Measurements from ENCODE around the gene S100A12. TPM values are rescaled to one million over a fixed set of nuclear protein-coding genes. Genes with fewer than 3 reads are reported as not detected.

S100A12 gene
- total RNA-seq, 1 donor from 2014 or later = not detected

DNA sequence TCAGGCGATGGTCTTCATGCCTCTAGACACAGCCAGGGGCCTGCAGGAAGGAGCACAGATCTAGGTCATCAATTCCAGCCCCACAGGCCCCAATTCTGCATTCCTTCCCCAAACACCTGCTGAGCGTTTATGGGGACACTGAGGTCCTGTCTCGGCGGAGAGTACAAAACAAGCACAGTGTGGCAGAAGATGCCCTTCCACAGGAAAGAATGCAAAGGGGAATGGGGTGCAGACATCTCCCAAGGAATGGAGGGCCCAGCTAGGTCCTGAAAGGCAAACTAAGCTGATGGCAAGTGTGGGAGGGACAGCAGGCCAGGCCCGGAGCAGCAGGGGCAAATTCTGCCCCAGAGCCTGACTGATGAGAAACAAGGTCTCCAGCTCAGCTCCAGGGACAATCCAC lies 19.0 kb upstream of the S100A12 start:
- H3K27ac Mint-ChIP-seq = no peak overlapping the region
- H3K4me1 Mint-ChIP-seq (ENCODE audit: low read depth) = no peaks in the 10 kb centered on the region
- no peaks in the 10 kb centered on the region for H3K9me3 Mint-ChIP-seq (ENCODE audit: low read depth)
- TF ChIP-seq, protein P1, sequence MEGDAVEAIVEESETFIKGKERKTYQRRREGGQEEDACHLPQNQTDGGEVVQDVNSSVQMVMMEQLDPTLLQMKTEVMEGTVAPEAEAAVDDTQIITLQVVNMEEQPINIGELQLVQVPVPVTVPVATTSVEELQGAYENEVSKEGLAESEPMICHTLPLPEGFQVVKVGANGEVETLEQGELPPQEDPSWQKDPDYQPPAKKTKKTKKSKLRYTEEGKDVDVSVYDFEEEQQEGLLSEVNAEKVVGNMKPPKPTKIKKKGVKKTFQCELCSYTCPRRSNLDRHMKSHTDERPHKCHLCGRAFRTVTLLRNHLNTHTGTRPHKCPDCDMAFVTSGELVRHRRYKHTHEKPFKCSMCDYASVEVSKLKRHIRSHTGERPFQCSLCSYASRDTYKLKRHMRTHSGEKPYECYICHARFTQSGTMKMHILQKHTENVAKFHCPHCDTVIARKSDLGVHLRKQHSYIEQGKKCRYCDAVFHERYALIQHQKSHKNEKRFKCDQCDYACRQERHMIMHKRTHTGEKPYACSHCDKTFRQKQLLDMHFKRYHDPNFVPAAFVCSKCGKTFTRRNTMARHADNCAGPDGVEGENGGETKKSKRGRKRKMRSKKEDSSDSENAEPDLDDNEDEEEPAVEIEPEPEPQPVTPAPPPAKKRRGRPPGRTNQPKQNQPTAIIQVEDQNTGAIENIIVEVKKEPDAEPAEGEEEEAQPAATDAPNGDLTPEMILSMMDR (IDR thresholded peaks at IDR 0.05; ENCODE audit: unreplicated experiment) = no peak
- DNase-seq (ENCODE audit: low spot score, unreplicated experiment) = no peak
- H3K27me3 Mint-ChIP-seq = peaks cover 39% of the 10 kb centered on the region
- no peak overlapping the region for H3K4me3 Mint-ChIP-seq (ENCODE audit: low read depth)
- no peaks in the 10 kb centered on the region for H3K36me3 Mint-ChIP-seq (ENCODE audit: insufficient read depth)

DNA sequence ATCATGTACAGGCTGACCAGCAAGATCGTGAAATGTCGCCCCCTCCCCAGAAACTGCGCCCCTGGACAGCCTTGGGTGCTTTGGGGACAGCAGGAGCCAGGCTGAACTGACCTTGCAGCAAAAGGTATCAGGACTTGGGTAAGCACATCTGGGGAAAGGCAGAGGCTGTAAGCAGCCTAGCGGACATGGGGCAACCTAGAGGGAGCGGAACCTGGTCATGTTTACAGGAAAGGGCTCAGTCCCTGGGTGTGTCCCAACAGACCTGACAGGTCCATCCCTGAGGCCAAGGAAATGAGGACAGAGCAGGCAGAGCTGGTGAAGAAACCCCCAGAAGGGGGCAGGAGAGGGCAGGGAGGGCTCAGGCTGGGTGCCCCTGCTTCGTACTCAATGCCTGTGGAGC lies 18.5 kb upstream of the S100A12 start:
- no peak for DNase-seq (ENCODE audit: low spot score, unreplicated experiment)
- Mint-ChIP-seq H3K27me3 (peaks cover 42% of the 10 kb centered on the region), H3K4me3 (ENCODE audit: low read depth) (no peak overlapping the region), H3K36me3 (ENCODE audit: insufficient read depth) (no peaks in the 10 kb centered on the region), H3K4me1 (ENCODE audit: low read depth) (no peaks in the 10 kb centered on the region), H3K27ac (no peak overlapping the region), H3K9me3 (ENCODE audit: low read depth) (no peaks in the 10 kb centered on the region)
- TF ChIP-seq, protein P1 (IDR thresholded peaks at IDR 0.05; ENCODE audit: unreplicated experiment) = peak; percentile 18

DNA sequence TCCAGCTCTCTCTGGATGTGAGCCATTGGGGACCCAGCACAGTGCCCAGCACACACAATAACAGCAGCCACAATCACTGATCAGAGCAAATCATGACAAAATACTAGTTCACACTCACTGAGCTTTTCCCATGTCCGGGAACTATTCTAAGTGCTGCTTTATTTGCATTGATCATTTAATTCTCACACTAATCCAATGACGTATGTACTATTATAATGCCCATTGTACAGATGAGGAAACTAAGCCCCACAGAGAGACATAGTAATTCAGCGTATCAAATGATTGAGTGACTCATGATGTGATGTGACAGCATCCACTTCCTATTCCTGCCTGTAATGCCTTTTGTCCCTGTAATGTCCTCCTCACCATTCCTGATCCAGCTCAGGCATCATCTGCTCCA lies 17.4 kb upstream of the S100A12 start:
- no peak overlapping the region for H3K4me3 Mint-ChIP-seq (ENCODE audit: low read depth)
- H3K9me3 Mint-ChIP-seq (ENCODE audit: low read depth) = no peaks in the 10 kb centered on the region
- H3K27ac Mint-ChIP-seq = no peak overlapping the region
- TF ChIP-seq, protein P1 (IDR thresholded peaks at IDR 0.05; ENCODE audit: unreplicated experiment) = no peak
- H3K4me1 Mint-ChIP-seq (ENCODE audit: low read depth) = no peaks in the 10 kb centered on the region
- H3K27me3 Mint-ChIP-seq = peaks cover 44% of the 10 kb centered on the region
- no peaks in the 10 kb centered on the region for H3K36me3 Mint-ChIP-seq (ENCODE audit: insufficient read depth)
- DNase-seq (ENCODE audit: low spot score, unreplicated experiment) = no peak

DNA sequence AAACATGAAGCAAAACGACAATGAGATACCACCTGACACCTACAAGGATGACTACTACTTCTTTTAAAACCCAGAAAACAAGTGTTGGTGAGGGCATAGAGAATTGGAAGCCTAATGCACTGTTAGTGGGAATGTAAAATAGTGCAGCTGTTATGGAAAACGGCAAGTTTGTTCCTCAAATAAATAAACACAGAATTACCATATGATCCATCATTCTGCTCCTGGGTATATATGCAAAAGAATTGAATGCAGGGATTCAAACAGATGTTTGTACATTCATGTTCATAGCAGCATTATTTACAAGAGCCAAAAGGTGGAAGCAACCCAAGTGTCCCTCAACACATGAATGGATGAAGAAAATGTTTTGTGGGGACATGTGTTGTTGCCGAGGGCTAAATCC lies 16.8 kb upstream of the S100A12 start:
- TF ChIP-seq, protein P1 (IDR thresholded peaks at IDR 0.05; ENCODE audit: unreplicated experiment) = no peak
- H3K9me3 Mint-ChIP-seq (ENCODE audit: low read depth) = no peaks in the 10 kb centered on the region
- H3K27me3 Mint-ChIP-seq = peaks cover 45% of the 10 kb centered on the region
- no peaks in the 10 kb centered on the region for H3K36me3 Mint-ChIP-seq (ENCODE audit: insufficient read depth)
- no peak for DNase-seq (ENCODE audit: low spot score, unreplicated experiment)
- H3K4me3 Mint-ChIP-seq (ENCODE audit: low read depth) = no peak overlapping the region
- no peaks in the 10 kb centered on the region for H3K4me1 Mint-ChIP-seq (ENCODE audit: low read depth)
- H3K27ac Mint-ChIP-seq = no peak overlapping the region

DNA sequence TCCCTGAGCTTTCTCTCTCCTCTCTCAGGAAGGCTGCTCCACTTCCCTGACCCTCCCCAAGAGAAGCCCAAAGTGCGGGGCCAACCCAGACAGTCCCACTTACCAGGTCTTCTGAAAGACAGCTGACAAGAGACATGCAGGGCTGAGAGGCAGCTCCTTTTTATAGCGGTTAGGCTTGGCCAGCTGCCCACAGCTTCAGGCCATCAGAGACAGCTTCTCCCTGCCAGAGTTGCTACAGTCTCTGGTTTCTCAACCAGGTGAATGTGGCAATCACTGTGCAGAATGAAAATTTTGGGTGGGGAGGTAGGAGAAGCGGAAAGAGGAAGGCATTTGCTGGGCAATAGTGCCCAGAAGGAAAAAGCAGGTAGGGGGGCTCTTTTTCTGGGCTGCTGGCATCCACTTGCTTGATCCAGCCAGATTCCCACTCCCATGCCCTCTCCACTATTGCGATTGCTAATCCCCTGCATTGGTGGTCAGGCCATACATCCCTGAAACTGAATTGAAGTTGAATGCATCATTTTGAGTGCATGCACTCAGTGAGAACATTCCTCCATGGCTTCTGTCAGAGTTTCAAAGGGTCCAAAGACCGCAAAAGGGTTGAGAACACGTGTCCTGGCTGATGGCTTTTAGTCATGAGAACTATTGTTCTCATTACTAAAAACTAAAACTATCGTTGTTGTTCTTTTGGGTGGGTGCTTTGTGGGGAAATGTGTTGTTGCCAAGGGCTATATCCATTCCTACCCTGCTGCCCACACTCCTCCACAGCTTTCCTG lies 15.7 kb upstream of the S100A12 start, which contains the start of gene S100A8:
Gene S100A8, minus strand, starts transcription at position 136 of the 773 bp plus-strand sequence. CDS start 538 bp downstream, outside the sequence.
- Mint-ChIP-seq H3K4me3 (ENCODE audit: low read depth) (no peak within 1 kb of the TSS), H3K27ac (no peak within 1 kb of the TSS), H3K9me3 (ENCODE audit: low read depth) (no peaks in the 10 kb centered on the region), H3K4me1 (ENCODE audit: low read depth) (no peaks in the 10 kb centered on the region), H3K27me3 (peaks cover 47% of the 10 kb centered on the region), H3K36me3 (ENCODE audit: insufficient read depth) (no peaks in the 10 kb centered on the region)
- DNase-seq (ENCODE audit: low spot score, unreplicated experiment) = no peak
- TF ChIP-seq, protein P1 (IDR thresholded peaks at IDR 0.05; ENCODE audit: unreplicated experiment) = no peak

Data from progenitor cell of endocrine pancreas (in vitro differentiated cells).